CD4-positive, alpha-beta T cell treated with Interleukin-17A for 4 hours (primary cell): ENCODE measurements around the gene TERC.

Experiments
- DNase-seq: peaks from one replicate; pipeline ENCODE4 v3.0.0-alpha.2; 2020; ENCODE audit warnings: mixed read lengths

The TERC gene

DNA sequence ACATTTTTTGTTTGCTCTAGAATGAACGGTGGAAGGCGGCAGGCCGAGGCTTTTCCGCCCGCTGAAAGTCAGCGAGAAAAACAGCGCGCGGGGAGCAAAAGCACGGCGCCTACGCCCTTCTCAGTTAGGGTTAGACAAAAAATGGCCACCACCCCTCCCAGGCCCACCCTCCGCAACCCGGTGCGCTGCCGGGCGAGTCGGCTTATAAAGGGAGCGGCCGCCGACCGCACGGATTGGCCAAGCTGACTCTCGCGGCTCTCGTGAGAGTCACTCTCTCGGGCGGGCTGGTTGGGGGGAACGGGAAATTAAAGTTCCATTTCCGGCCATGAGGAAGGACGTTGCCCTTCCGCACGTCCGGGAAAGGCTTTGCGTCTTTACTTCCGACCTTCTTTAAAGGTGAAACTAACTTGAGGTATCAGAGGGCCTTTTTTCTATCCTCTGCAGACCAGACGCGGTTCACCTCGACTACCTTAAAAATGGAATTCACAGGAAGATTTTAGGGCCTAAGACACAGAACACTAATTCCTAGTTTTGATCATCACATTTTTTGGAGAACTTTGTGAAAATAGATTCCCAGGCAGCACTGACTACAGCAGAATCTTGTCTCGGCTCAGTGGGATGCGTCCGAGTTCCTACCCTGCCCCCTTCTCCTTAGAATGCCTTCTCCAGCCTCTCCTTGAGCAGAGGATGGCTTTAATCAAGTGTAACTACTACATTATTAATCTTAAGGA is at the start of gene TERC:
Gene TERC (minus strand): TSS at position 179 of the 731 bp plus-strand sequence.
- DNase-seq, result peak; percentile 93

DNA sequence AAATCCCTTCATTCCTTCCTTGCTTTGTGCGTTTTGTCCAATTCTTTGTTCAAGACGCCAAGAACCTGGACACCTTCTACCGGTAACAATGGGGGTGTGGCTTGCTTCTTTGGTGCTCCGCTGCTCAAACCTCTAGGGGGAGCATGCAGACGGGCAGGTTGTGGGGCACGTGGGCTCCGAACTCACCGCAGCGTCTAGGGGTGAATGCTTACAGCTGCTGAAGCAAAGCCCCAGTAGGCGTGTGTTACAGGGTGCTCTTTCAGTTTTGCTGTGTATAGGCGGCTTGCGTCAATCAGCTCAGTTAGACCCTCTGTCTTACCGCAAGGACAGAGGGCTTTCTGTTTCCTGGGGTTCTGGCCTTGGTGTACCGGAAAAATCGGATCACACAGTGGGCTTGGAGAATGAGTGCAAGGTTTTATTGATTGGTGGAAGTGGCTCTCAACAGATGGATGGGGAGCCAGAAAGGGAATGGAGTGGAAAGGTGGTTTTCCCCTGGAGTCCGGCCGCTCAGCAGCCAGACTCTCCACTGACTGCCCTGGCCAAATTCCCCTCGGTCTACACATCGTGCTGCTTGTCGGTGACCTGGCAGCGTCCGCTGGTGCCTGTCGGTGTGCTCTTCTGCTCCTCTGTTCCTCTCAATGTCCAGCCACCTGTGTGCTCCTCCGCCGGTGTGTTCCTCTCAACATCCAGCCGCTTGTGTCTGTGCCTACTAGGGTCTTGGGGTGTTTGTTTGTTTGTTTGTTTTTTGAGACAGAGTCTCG is 49.1 kb upstream of the TERC start:
- peak; percentile 76 for DNase-seq

- DNase-seq, result no peak
These were observed 48.4 kb upstream of the TERC start for GRCh38 chr3:169813278-169813677.

DNA sequence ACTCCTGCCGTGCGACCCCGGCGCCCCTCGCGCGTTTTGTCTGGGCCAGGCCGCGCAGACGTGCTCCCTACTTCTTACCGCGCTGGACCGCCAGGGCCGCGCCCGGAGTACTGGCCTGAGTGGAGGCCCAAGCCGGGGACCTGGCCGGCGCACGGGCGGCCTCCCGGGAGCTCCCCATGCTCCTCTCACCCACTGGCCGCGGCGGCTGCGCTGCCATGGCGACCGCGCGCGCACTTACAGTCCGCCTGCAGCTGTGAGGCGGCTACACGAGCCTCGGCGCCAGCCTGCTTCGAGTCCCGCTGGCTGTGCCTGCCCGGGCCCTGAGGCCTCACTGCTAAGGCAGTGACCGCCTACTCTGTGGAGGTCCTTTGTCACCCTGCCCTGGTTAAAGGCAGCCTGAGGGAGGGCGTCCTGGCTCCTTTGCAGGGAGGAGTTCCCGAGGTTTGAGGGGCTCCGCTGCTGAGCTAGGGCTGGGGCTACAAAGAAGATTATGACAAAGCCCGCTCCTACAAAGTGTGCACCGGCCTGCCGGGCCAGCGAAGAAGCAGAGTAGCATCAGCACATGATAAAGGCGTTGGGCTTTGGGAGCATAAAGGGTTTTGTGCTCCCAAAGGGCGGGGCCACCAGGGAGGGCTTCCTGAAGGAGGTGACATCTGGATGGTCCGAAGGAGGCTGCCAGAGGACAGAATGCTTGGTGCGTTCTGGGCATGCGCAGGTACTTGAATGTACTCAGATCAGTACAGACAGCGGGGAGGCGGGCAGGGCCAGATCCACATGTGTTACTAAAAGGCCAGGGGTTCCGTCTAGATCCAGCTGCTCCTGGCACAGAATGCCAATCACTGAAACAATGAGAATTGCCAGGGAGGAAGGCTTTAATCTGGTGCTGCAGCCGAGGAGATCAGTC is 47.7 kb upstream of the TERC start, which contains the start of the genes LRRC34 and LRRIQ4:
Gene LRRC34 (minus strand): TSS at position 573 of the 904 bp plus-strand sequence. CDS start 356 bp downstream, at position 217.
Gene LRRIQ4 (plus strand): TSS at position 539 of the 904 bp plus-strand sequence. CDS start 9,052 bp downstream, outside the sequence.
- peak; percentile 80 for DNase-seq

DNA sequence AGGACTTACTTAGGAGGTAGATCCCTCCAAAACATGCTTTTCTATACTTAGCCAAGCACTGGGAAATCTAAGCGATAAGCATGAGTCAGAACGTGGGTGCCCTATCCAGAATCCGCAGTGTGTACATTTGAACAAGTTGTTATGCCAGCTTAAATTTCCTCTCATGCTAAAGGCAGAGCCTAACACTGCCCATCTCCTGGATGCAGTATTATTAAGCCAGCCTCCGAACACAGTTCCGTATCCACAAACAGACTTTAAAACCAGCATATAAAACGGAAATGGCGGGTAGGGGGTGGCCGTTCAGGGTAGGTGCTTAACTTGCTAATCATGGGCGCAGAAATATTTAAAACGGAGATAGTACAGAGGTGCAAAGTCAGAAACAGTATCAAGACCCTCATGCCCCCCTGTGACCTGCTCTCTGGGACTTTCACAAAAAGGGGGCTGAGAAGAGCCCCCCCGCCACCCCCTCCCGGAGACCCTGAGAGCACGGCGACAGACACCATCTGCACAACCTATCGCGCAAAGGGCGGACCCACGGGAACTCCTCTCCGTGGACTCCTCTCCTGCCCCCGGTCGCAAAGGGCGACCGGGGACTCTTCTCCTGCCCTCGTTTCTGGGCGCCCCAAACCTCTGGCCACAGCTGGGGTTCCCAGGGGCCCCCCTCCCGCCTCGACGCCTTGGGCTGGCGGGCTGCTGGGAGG is 46.9 kb upstream of the TERC start:
- peak; percentile 22 for DNase-seq

- no peak for DNase-seq
These were observed 44.5 kb upstream of the TERC start for GRCh38 chr3:169809230-169809795.

DNA sequence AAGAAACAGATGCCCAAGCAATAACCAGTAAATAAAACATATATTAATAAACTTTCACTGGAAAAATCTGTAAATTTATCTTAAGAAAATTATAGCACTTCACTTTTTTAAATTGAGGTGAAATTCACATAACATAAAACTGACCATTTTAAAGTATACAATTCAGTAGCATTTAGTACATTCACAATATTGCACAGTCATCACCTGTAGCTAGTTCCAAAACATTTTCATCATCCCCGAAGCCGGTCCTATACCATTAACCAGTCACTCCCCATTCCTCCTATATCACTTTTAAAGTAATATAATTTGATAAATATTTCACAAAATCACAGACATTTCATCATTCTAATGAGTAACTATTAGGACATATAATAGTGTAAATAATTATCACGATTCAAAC is 39.8 kb upstream of the TERC start:
- DNase-seq, result no peak

- DNase-seq, result no peak
These were observed 27.5 kb upstream of the TERC start for GRCh38 chr3:169792359-169792758.

- no peak for DNase-seq
These were observed 26.0 kb upstream of the TERC start for GRCh38 chr3:169790687-169791429.

- no peak for DNase-seq
These were observed 25.4 kb upstream of the TERC start for GRCh38 chr3:169790219-169790618.

GRCh38 chr3:169787791-169788190 is 22.9 kb upstream of the TERC start:
- DNase-seq, result no peak

DNA sequence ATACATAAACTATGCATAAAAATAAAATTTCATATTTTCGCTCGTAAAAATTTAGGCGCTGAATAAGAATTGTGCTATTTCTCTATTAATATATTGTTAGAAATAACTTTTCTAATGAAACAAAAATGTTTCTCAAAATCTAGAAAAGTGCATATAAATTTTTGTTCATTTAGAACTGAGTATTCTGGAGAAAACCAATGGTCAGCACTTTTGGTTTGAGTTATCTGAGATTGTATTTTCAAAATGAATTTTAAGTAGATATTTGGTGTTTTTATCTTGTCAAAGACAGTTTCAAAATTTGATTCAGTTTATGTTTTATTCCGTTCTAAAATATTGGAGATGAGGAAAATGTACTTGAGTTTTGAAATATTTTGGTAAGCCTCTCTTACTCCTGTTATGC is 22.3 kb upstream of the TERC start:
- no peak for DNase-seq

GRCh38 chr3:169781209-169781855 is 16.5 kb upstream of the TERC start:
- no peak for DNase-seq

DNA sequence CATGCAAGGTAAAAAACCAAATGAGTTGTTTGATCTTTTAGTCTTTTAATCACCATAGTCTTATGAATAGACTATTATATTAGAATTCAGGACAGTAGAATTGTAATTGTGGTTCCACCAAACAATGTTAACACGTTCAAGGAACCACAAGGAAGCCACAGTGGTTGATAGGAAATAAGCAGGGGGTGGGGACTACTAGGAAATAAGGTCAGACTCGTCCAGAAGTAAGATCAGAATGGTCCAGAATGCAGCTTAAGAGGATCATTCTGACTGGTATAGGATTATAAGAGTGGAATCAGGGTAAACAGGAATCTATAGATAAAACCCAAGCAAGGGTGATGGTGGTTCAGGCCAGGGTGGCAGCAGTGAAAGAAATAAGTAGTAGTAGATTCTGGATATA is 15.9 kb upstream of the TERC start:
- no peak for DNase-seq

- no peak for DNase-seq
These were observed 13.0 kb upstream of the TERC start for GRCh38 chr3:169777822-169778221.

GRCh38 chr3:169774186-169774585 is 9.3 kb upstream of the TERC start:
- DNase-seq, result no peak

DNA sequence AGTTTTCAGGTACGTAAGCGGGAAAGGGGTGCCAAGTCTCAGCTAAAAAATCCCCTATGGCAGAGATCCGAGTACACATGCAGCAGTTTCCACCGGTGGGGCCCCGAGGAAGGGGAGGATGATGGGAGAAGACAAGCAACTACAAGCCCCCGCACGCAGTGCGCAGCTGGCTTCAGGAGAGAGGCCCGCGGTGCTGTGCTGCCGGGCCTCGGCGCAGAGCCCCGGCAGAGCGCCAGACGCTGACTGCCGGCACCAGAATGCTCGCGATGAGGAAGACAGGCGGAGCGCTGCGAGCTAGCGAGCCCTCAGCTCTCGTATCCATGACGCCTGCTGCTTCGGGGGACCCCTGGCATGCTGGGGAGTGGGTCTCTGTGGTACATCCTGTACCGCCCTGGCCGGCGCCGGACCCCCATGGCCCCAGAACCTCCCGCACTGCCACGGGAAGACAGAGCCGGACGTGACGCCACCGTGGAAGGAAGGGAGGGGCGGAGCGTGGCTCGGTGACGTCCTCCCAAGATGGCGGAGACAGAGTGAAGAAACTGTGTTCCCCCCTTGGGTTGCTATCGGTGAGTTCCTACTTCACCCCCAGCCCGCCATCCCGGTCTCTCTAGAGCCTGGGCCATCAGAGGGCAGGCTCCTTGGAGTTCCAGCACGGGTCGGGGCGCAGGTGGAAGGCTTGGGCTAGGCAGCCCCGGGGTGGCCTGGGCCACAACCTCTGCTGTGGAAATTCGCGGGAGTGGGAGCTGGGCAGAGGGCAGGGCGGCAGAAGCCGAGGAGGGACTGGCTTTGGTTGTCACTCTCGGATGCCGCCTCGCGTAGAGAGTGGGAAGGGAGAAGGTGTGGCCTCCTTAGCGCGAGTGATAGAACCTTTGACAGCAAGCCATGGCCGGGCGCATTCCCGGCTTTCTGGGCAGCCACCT is 8.3 kb upstream of the TERC start, which contains the start of gene MYNN:
Gene MYNN (plus strand): TSS at position 500 of the 920 bp plus-strand sequence. CDS start 900 bp downstream, outside the sequence.
- peak; percentile 93 for DNase-seq

DNA sequence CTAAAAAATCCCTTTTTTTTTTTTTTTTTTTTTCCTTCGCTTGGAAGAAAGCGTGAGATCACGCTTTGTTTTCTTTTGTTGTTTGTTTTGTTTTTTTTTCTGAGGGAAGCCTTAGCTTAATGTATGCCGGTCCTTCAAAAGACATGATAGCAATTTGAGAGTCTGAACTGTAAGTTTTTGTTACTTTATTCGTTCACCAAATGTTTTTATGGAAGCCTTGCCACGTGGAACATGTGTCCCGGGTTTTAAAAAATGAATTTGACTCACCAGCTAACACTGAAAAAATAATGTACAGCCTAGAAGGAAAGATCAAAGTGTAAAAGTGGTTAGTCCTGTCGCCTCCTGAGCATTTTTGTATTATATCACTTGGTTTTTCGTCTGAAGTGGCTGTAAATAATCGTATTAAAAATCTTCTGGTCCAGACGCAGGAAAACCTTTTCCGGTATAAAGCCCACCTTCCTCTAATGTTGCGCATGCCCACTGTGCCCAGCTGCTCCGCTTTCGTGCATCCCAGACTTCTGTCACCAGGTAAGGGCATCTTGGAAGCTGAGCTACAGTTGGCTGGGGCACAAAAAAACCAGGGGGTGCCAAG is 7.5 kb upstream of the TERC start:
- peak; percentile 66 for DNase-seq
